Panc1 (cell line): Measurements from ENCODE around the gene RAB39A. TPM values are rescaled to one million over a fixed set of nuclear protein-coding genes. Genes with fewer than 3 reads are reported as not detected.
A peak's percentile ranks its signal among the peaks of the same experiment; 100 is the strongest.

Experiments used
- ATAC-seq: fragments of 200-7000 bp; cut with Tn5 transposase; 2 replicates; pipeline ENCODE4 v1.9.1; 2020; ENCODE audit warnings: mild to moderate bottlenecking, moderate library complexity
- BruUV-seq: library from RNA; stranded (reverse); fragments of 400-500 nt; replicated peaks from 2 replicates; lab custom pipeline; 2021; lab: Mats Ljungman, UMichigan
- CTCF ChIA-PET: fragments of 300-600 bp; sonication (Branson Sonifier 250); formaldehyde crosslinking; loops from one replicate; lab custom pipeline; 2022; ENCODE audit warnings: antibody characterized with exemption; lab: Charles Lee
- POLR2A ChIA-PET: fragments of 300-600 bp; sonication (Branson Sonifier 250); formaldehyde crosslinking; loops from one replicate; lab custom pipeline; 2022; ENCODE audit warnings: antibody characterized with exemption; lab: Charles Lee
- DNase-seq: peaks from one replicate; pipeline ENCODE4 v3.0.0-alpha.2; 2010; ENCODE audit warnings: low read depth, low spot score
- H3K27ac ChIP-seq: 2 replicates; pipeline ENCODE4 v1.5.1; 2011; ENCODE audit warnings: mild to moderate bottlenecking, low read length, inconsistent platforms
- H3K27me3 ChIP-seq: fragments of 200-500 bp; sonication (Bioruptor generic); 2 replicates; pipeline ENCODE4 v1.6.0; 2014; ENCODE audit warnings: low read length, inconsistent platforms; ENCODE audit not compliant: control insufficient read depth, insufficient read depth
- H3K36me3 ChIP-seq: fragments of 200-500 bp; sonication (Bioruptor generic); 2 replicates; pipeline ENCODE4 v1.5.1; 2014; ENCODE audit warnings: inconsistent platforms, mild to moderate bottlenecking, low read length, moderate library complexity; ENCODE audit not compliant: control insufficient read depth, insufficient read depth
- H3K4me1 ChIP-seq: 2 replicates; pipeline ENCODE4 v1.5.1; 2011; ENCODE audit warnings: inconsistent platforms, mild to moderate bottlenecking, low read length, moderate library complexity; ENCODE audit not compliant: control insufficient read depth, insufficient read depth
- H3K4me3 ChIP-seq, 2 experiments: 2 replicates each; pipeline ENCODE4 v1.5.1; 2011 to 2012; ENCODE audit warnings: low read depth in 2 of 2, low read length in 2 of 2, mild to moderate bottlenecking in 2 of 2, inconsistent platforms in 1 of 2, moderate library complexity in 1 of 2
- H3K9me3 ChIP-seq: fragments of 200-500 bp; sonication (Bioruptor generic); 2 replicates; pipeline ENCODE4 v1.5.1; 2014; ENCODE audit warnings: low read depth, mild to moderate bottlenecking, inconsistent platforms, low read length, moderate library complexity; ENCODE audit not compliant: control insufficient read depth, insufficient read depth
- CTCF ChIP-seq: fragments of 450-650 bp; IDR thresholded peaks from 2 replicates; pipeline ENCODE4 v1.5.1; 2017; ENCODE audit warnings: mild to moderate bottlenecking
- POLR2AphosphoS5 ChIP-seq: IDR thresholded peaks from 2 replicates; pipeline ENCODE4 v1.6.1; 2012; ENCODE audit warnings: mild to moderate bottlenecking, low read depth, low read length, moderate library complexity
- SIN3A ChIP-seq: IDR thresholded peaks from 2 replicates; pipeline ENCODE4 v1.6.1; 2012; ENCODE audit warnings: low read depth, mild to moderate bottlenecking, low read length, moderate library complexity, borderline replicate concordance; ENCODE audit not compliant: insufficient read depth
- TCF7L2 ChIP-seq: IDR thresholded peaks from 2 replicates; pipeline ENCODE4 v1.6.1; 2011; ENCODE audit warnings: mild to moderate bottlenecking, low read depth, low read length, inconsistent platforms
- in situ Hi-C: cut with HindIII; loops from 2 replicates; pipeline ENCODE4 v1.10.0; 2016; ENCODE audit warnings: low sequenced_read_pairs, low pct_unique_long_range_greater_than_20kb
- intact Hi-C: fragments of 100-400 bp; cut with micrococcal nuclease; formaldehyde crosslinking; loops from one replicate; pipeline ENCODE4 v1.10.0; 2022; ENCODE audit not compliant: unreplicated experiment
- total RNA-seq: library from RNA; stranded (reverse); gene quantifications from one replicate; pipeline ENCODE4 v1.2.1, GENCODE V29; 2021; ENCODE audit not compliant: unreplicated experiment
- TF ChIP-seq, protein P1 (sequence below), 2 experiments: IDR thresholded peaks; 2 replicates each; pipeline ENCODE4 v1.6.1; 2011 to 2012; ENCODE audit warnings: low read depth in 2 of 2, control low read depth in 1 of 2, low read length in 1 of 2, mild to moderate bottlenecking in 1 of 2, moderate library complexity in 1 of 2; ENCODE audit not compliant: insufficient read depth in 1 of 2

RAB39A gene
- total RNA-seq, 1 experiment from 2014 or later, result 3.3 TPM

DNA sequence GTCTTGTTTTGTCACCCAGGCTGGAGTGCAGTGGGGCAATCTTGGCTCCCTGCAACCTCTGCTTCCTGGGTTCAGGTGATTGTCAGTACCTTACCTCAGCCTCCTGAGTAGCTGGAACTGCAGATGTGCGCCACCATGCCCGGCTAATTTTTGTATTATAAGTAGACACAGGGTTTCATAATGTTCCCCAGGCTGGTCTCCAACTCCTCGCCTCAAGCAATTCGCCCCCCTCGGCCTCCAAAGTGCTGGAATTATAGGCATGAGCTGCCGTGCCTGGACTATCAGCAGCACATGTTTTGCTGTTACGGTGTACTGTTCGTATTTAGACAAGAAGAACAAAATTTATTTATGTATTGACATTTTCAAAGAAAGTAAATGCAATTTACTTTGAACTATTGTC is 34.8 kb downstream of the RAB39A start:
- no peak overlapping the region for H3K27ac ChIP-seq
- no peaks in the 10 kb centered on the region for H3K9me3 ChIP-seq
- ChIA-PET CTCF (no interaction called here), POLR2A (no interaction called here)
- no peaks in the 10 kb centered on the region for H3K36me3 ChIP-seq
- DNase-seq (no peak), ATAC-seq (no peak)
- no TSS peak for BruUV-seq
- intact Hi-C loops (no loop called here), in situ Hi-C loops (no loop called here)
- no peaks in the 10 kb centered on the region for H3K27me3 ChIP-seq
- no peak overlapping the region for H3K4me3 ChIP-seq
- TF ChIP-seq POLR2AphosphoS5, result no peak
- TF ChIP-seq CTCF, result no peak
- no peak for TF ChIP-seq SIN3A
- H3K4me1 ChIP-seq, result peaks cover 2% of the 10 kb centered on the region; the same call in 1 of the 2 replicates

DNA sequence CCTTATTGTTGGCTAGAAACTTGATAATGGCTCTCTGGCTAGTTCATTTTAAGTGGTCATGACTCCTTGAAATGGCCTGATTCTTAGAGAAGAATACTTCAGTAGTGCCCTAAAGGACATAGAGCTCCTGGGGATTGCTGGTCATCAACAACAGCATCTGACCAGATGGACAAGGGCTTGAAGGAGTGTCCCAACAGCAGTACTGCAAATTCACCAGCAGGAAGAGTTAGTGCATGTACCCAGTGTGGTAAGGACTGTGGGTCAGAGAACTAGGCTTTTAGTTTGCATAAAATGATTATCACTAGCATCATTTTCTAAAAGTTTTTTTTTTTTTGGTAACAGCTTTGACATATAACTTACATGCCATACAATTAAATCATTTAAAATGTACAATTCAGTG is 41.0 kb downstream of the RAB39A start:
- no TSS peak for BruUV-seq
- H3K36me3 ChIP-seq, result no peaks in the 10 kb centered on the region
- no peak overlapping the region for H3K4me3 ChIP-seq
- DNase-seq (no peak), ATAC-seq (peak; percentile 83)
- no peaks in the 10 kb centered on the region for H3K4me1 ChIP-seq
- in situ Hi-C loops, result no loop called here
- H3K27me3 ChIP-seq, result no peaks in the 10 kb centered on the region
- intact Hi-C loops, result no loop called here
- H3K27ac ChIP-seq, result no peak overlapping the region
- ChIA-PET CTCF (interaction anchor here (0.6 kb wide), 1 partner anchor 52 kb away, joined by 3 read pairs; no protein-coding TSS in a partner anchor), POLR2A (interaction anchor here (0.6 kb wide), 1 partner anchor 132 kb away, joined by 6 read pairs; no protein-coding TSS in a partner anchor)
- TF ChIP-seq, protein P1, sequence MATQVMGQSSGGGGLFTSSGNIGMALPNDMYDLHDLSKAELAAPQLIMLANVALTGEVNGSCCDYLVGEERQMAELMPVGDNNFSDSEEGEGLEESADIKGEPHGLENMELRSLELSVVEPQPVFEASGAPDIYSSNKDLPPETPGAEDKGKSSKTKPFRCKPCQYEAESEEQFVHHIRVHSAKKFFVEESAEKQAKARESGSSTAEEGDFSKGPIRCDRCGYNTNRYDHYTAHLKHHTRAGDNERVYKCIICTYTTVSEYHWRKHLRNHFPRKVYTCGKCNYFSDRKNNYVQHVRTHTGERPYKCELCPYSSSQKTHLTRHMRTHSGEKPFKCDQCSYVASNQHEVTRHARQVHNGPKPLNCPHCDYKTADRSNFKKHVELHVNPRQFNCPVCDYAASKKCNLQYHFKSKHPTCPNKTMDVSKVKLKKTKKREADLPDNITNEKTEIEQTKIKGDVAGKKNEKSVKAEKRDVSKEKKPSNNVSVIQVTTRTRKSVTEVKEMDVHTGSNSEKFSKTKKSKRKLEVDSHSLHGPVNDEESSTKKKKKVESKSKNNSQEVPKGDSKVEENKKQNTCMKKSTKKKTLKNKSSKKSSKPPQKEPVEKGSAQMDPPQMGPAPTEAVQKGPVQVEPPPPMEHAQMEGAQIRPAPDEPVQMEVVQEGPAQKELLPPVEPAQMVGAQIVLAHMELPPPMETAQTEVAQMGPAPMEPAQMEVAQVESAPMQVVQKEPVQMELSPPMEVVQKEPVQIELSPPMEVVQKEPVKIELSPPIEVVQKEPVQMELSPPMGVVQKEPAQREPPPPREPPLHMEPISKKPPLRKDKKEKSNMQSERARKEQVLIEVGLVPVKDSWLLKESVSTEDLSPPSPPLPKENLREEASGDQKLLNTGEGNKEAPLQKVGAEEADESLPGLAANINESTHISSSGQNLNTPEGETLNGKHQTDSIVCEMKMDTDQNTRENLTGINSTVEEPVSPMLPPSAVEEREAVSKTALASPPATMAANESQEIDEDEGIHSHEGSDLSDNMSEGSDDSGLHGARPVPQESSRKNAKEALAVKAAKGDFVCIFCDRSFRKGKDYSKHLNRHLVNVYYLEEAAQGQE (IDR thresholded peaks at IDR 0.05; ENCODE audit: insufficient read depth in 1 of 2, low read depth in 2 of 2, low read length in 1 of 2), result no peak
- TF ChIP-seq CTCF (no peak), POLR2AphosphoS5 (no peak), SIN3A (no peak), TCF7L2 (no peak)
- H3K9me3 ChIP-seq, result no peaks in the 10 kb centered on the region
